Spleen (tissue), 11 donors: ENCODE data around the gene KANK4. TPM values are rescaled to one million over a fixed set of nuclear protein-coding genes. Genes with fewer than 3 reads are reported as not detected.
A peak's percentile ranks its signal among the peaks of the same experiment; 100 is the strongest.

Experiments used
- DNase-seq: peaks from one replicate; pipeline ENCODE4 v3.0.0-alpha.2; 2020
- H3K27ac ChIP-seq, 8 donors: fragments of 200-600 bp; sonication (generic) in 7 of 8; 1 replicate in 4 of 8; 2 replicates in 4 of 8; pipeline versions ENCODE4 v1.5.0 to v1.8.0; 2016 to 2021; ENCODE audit warnings: inconsistent platforms in 4 of 8, mild to moderate bottlenecking in 4 of 8, moderate library complexity in 1 of 8
- H3K27me3 ChIP-seq, 7 donors: fragments of 200-600 bp; sonication (generic) in 6 of 7; replicated peaks in 1 of 7; 1 replicate in 4 of 7; 2 replicates in 3 of 7; pipeline versions ENCODE4 v1.5.0 to v1.8.0; 2016 to 2021; ENCODE audit warnings: inconsistent platforms in 3 of 7, mild to moderate bottlenecking in 1 of 7
- H3K36me3 ChIP-seq, 6 donors: fragments of 200-600 bp; sonication (generic) in 5 of 6; 1 replicate in 4 of 6; 2 replicates in 2 of 6; pipeline versions ENCODE4 v1.5.0 to v1.8.0; 2016 to 2021; ENCODE audit warnings: inconsistent platforms in 2 of 6
- H3K4me1 ChIP-seq, 6 donors: fragments of 200-600 bp; sonication (generic) in 5 of 6; 1 replicate in 3 of 6; 2 replicates in 3 of 6; pipeline versions ENCODE4 v1.5.0 to v1.8.0; 2016 to 2021; ENCODE audit warnings: inconsistent platforms in 3 of 6
- H3K4me3 ChIP-seq, 8 donors: fragments of 200-600 bp; sonication (generic) in 7 of 8; 1 replicate in 4 of 8; 2 replicates in 4 of 8; pipeline versions ENCODE4 v1.5.0 to v1.8.0; 2016 to 2021; ENCODE audit warnings: inconsistent platforms in 4 of 8, mild to moderate bottlenecking in 4 of 8, moderate library complexity in 2 of 8
- H3K9me3 ChIP-seq, 8 donors: fragments of 200-600 bp; sonication (generic) in 7 of 8; 1 replicate in 4 of 8; 2 replicates in 4 of 8; pipeline versions ENCODE4 v1.5.0 to v1.8.0; 2016 to 2021; ENCODE audit warnings: inconsistent platforms in 4 of 8
- CTCF ChIP-seq, 11 experiments: fragments of 200-600 bp in 7 of 11; fragments of 450-650 bp in 4 of 11; sonication (generic) in 4 of 11; IDR thresholded peaks in 8 of 11; conservative IDR thresholded peaks in 3 of 11; 1 replicate in 7 of 11; 2 replicates in 4 of 11; pipeline versions ENCODE4 v1.4.0 to v1.8.0; 2016 to 2021; ENCODE audit warnings: antibody characterized with exemption in 11 of 11, inconsistent platforms in 4 of 11, mild to moderate bottlenecking in 1 of 11
- POLR2A ChIP-seq, 3 donors: fragments of 450-650 bp; IDR thresholded peaks; one replicate each; pipeline ENCODE4 v1.5.1; 2017; ENCODE audit warnings: antibody characterized with exemption in 3 of 3, mild to moderate bottlenecking in 1 of 3
- POLR2AphosphoS5 ChIP-seq, 3 donors: sonication (generic); formaldehyde crosslinking; IDR thresholded peaks; one replicate each; pipeline ENCODE4 v1.5.1; 2017; ENCODE audit warnings: antibody characterized with exemption in 3 of 3
- WGBS, 5 donors: extraction: QIAGEN DNeasy Blood & Tissue Kit in 3 of 5; methylation state at CpG; one replicate each; pipeline versions ENCODE4 v1.1.5 to v1.1.7; 2013 to 2018; 5-methylcytosine and 5-hydroxymethylcytosine counted together
- intact Hi-C: fragments of 100-400 bp; cut with DNase I; formaldehyde crosslinking; loops from one replicate; pipeline ENCODE4 v1.15.0; 2023; ENCODE audit warnings: low total_unique reads
- polyA plus RNA-seq, 3 donors: library from polyadenylated mRNA; stranded (reverse); fragments of 200-250 nt; gene quantifications; one replicate each; pipeline ENCODE4 v1.2.1, GENCODE V29; 2013
- total RNA-seq, 7 donors: library from RNA; depleted of rRNA in 3 of 7; stranded (reverse); fragments of >200 nt in 3 of 7; fragmentation: NEBNext Ultra II Directional in 4 of 7; extraction: Animal tissue kit (Norgen Biotek cat#: 25700) in 4 of 7; gene quantifications; one replicate each; pipeline versions ENCODE4 v1.1.0 to v1.2.1, GENCODE V29; 2016 to 2021
- donor health status: healthy with polysubstance abuse.
- donor health status: DM: no; HTN: no; CAD: no; lungs with moderate emphysema.
- donor health status: DM: no; HTN: no; CAD: no.
- donor health status: Bipolar disorder and iron deficiency.
- donor health status: healthy.
- donor health status: DM: no; HTN: no; CAD: no.
- donor health status: DM: yes; HTN: yes; CAD: no.

The KANK4 gene
- total and polyA plus RNA-seq, 10 donors: 0.11 to 1.3 (median 0.47) TPM

- H3K27ac ChIP-seq: no peak overlapping the region
- H3K4me1 ChIP-seq: no peaks in the 10 kb centered on the region
- intact Hi-C loops: no loop called here
- TF ChIP-seq CTCF (IDR thresholded peaks at IDR 0.05 in 8 of 11, conservative IDR thresholded peaks at IDR 0.05 in 3 of 11) (no peak), POLR2AphosphoS5 (IDR thresholded peaks at IDR 0.05) (no peak), POLR2A (IDR thresholded peaks at IDR 0.05) (no peak)
- no peaks in the 10 kb centered on the region for H3K36me3 ChIP-seq
- H3K9me3 ChIP-seq: no peaks in the 10 kb centered on the region
- no peaks in the 10 kb centered on the region for H3K27me3 ChIP-seq
- no peak for DNase-seq
- no peak overlapping the region for H3K4me3 ChIP-seq
- 80 to 92% (median 82%) methylated on average over 4 of the region's 4 CpGs for WGBS, 5 donors
Measured at GRCh38 chr1:62352387-62352786, 33.2 kb upstream of the KANK4 start.

GRCh38 chr1:62349470-62350233, 30.4 kb upstream of the KANK4 start:
- no peak for DNase-seq
- Histone ChIP-seq H3K9me3 (no peaks in the 10 kb centered on the region), H3K36me3 (no peaks in the 10 kb centered on the region), H3K4me1 (no peaks in the 10 kb centered on the region), H3K4me3 (no peak overlapping the region), H3K27ac (no peak overlapping the region), H3K27me3 (no peaks in the 10 kb centered on the region)
- intact Hi-C loops: no loop called here
- 81 to 98% (median 85%) methylated on average over 2 of the region's 2 CpGs for WGBS, 5 donors
- TF ChIP-seq POLR2AphosphoS5 (IDR thresholded peaks at IDR 0.05) (no peak), POLR2A (IDR thresholded peaks at IDR 0.05) (no peak), CTCF (IDR thresholded peaks at IDR 0.05 in 8 of 11, conservative IDR thresholded peaks at IDR 0.05 in 3 of 11) (no peak)

GRCh38 chr1:62346886-62347285, 27.7 kb upstream of the KANK4 start:
- Histone ChIP-seq H3K4me1 (no peaks in the 10 kb centered on the region), H3K27ac (no peak overlapping the region), H3K4me3 (no peak overlapping the region), H3K27me3 (no peaks in the 10 kb centered on the region), H3K9me3 (no peaks in the 10 kb centered on the region), H3K36me3 (no peaks in the 10 kb centered on the region)
- intact Hi-C loops: no loop called here
- 83 to 99% (median 88%) methylated on average over 4 of the region's 4 CpGs for WGBS, 5 donors
- DNase-seq: peak; percentile 25
- no peak for TF ChIP-seq POLR2A (IDR thresholded peaks at IDR 0.05)
- no peak for TF ChIP-seq POLR2AphosphoS5 (IDR thresholded peaks at IDR 0.05)
- TF ChIP-seq CTCF (IDR thresholded peaks at IDR 0.05 in 8 of 11, conservative IDR thresholded peaks at IDR 0.05 in 3 of 11): no peak

- Histone ChIP-seq H3K4me1 (no peaks in the 10 kb centered on the region), H3K9me3 (no peaks in the 10 kb centered on the region), H3K36me3 (no peaks in the 10 kb centered on the region), H3K27me3 (no peaks in the 10 kb centered on the region), H3K27ac (no peak overlapping the region), H3K4me3 (no peak overlapping the region)
- intact Hi-C loops: no loop called here
- WGBS, 5 donors: 86 to 96% (median 93%) methylated on average over 5 of the region's 5 CpGs
- DNase-seq: no peak
- TF ChIP-seq POLR2A (IDR thresholded peaks at IDR 0.05): no peak
- TF ChIP-seq CTCF (IDR thresholded peaks at IDR 0.05 in 8 of 11, conservative IDR thresholded peaks at IDR 0.05 in 3 of 11): no peak
- TF ChIP-seq POLR2AphosphoS5 (IDR thresholded peaks at IDR 0.05): no peak
Measured at GRCh38 chr1:62343911-62344310, 24.7 kb upstream of the KANK4 start.
